HPDE6-E6E7 (cell line): ENCODE data around the gene WASL.
"Not testable (repeated sequence)": the region's sequence is repeated elsewhere in the genome, so short reads cannot be mapped to it uniquely, and the experiment has no call there.

Experiments
- DNase-seq: peaks from one replicate; pipeline ENCODE4 v3.0.0; 2011; ENCODE audit warnings: missing footprints; ENCODE audit errors: extremely low spot score

WASL gene

GRCh38 chr7:123661765-123662164 lies 87.0 kb downstream of the WASL start:
- no peak for DNase-seq

- no peak for DNase-seq
Observed at GRCh38 chr7:123660514-123661354, 88.1 kb downstream of the WASL start.

- DNase-seq: no peak
Observed at GRCh38 chr7:123658023-123658422, 90.8 kb downstream of the WASL start.

- no peak for DNase-seq
Observed at GRCh38 chr7:123657304-123657685, 91.5 kb downstream of the WASL start.

- no peak for DNase-seq
Observed at GRCh38 chr7:123656544-123657303, 92.1 kb downstream of the WASL start.

- DNase-seq: no peak
Observed at GRCh38 chr7:123655614-123656013, 93.2 kb downstream of the WASL start, which contains the start of gene LMOD2. Gene LMOD2 (plus strand): TSS chr7:123655866. CDS start chr7:123655964, 98 bp downstream.

- no peak for DNase-seq
Observed at GRCh38 chr7:123653162-123653561, 95.6 kb downstream of the WASL start.

- no peak for DNase-seq
Observed at GRCh38 chr7:123652406-123652805, 96.4 kb downstream of the WASL start.

GRCh38 chr7:123650595-123650994 lies 98.2 kb downstream of the WASL start:
- DNase-seq: no peak

GRCh38 chr7:123649964-123650363 lies 98.8 kb downstream of the WASL start:
- no peak for DNase-seq

GRCh38 chr7:123647106-123647730 lies 101.6 kb downstream of the WASL start:
- no peak for DNase-seq

GRCh38 chr7:123645516-123645915 lies 103.3 kb downstream of the WASL start:
- DNase-seq: no peak

GRCh38 chr7:123643495-123644441 lies 105.0 kb downstream of the WASL start:
- DNase-seq: peak; percentile 38

GRCh38 chr7:123641901-123642300 lies 106.9 kb downstream of the WASL start:
- DNase-seq: no peak

- no peak for DNase-seq
Observed at GRCh38 chr7:123640583-123640982, 108.2 kb downstream of the WASL start.

- DNase-seq: no peak
Observed at GRCh38 chr7:123639631-123640030, 109.2 kb downstream of the WASL start.

GRCh38 chr7:123637878-123638277 lies 110.9 kb downstream of the WASL start:
- no peak for DNase-seq

GRCh38 chr7:123637203-123637602 lies 111.6 kb downstream of the WASL start:
- no peak for DNase-seq

GRCh38 chr7:123635551-123636359 lies 113.0 kb downstream of the WASL start:
- no peak for DNase-seq

- not testable (repeated sequence) for DNase-seq
Observed at GRCh38 chr7:123634011-123634573, 114.7 kb downstream of the WASL start.
